ENCODE data around the gene SYS1.
A peak's percentile ranks its signal among the peaks of the same experiment; 100 is the strongest.
"Not testable (repeated sequence)": the region's sequence is repeated elsewhere in the genome, so short reads cannot be mapped to it uniquely, and the experiment has no call there.

SYS1 gene

DNA sequence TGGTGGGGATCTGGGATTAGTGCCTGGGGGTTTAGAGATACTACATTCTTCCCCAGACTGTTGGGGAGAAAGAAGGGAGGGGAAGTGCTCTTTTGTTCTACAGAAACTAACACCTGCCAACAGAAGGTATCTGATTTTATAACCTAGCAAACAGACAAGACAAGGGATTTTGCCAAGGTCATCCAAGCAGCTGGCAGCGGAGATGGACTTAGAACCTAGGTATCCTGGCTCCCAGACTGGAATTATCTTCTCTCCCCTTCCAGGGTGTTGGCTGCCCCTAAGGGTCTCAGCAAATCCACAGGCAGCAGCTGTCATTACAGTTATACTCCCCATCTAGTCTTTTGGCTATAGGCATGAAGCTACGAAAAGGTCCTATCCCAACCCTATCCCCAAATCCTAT lies 23.2 kb upstream of the SYS1 start:
- no peak for DNase-seq (ENCODE audit: low spot score)

DNA sequence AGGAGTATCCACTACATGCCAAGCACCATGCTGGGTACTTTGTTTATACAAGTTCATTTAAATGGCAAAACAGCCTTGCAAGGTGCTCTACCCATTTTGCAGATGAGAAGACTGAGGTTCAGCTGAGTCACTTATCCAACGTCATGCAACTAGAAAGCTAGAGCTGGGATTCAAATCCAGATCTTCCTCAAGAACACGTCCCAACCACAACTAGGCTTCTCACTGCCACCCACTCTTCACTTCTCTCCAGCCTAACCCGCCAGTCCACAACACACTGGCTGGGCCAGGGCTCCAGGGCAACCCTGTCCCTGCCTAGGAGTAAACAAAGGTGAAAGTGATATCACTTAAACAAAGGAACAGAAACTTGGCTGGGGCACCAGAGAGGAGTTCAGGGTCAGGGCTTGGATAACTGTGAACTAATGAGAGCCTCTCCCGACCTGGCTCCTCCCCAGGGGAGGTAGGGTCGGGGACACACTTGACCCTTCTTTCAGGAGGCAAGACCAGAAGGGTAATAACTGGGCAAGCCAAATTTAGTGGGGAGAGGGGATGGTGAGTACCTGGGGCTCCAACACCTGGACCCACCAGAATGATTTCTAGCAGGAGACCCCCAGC lies 22.6 kb upstream of the SYS1 start:
- no peak for DNase-seq (ENCODE audit: low spot score)

DNA sequence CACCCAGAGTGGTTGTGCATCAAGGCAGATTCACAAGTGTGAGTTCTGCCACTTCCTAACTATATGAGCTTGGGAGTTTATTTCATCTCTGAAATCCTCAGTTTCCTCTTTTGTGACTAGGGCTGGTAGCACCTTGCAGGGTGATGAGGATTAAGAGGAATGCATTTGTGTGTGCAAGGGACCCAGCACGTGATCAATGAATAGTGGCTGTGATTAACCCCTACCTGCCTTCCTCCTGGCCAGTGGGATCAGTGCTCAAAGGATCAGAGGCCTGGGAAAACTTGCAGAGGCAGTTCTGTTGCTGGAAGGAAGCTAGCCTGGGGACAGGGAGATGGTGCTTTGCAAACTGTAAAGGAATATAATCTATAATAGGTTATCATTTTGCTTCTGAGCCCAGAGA lies 22.0 kb upstream of the SYS1 start:
- no peak for DNase-seq (ENCODE audit: low spot score)

DNA sequence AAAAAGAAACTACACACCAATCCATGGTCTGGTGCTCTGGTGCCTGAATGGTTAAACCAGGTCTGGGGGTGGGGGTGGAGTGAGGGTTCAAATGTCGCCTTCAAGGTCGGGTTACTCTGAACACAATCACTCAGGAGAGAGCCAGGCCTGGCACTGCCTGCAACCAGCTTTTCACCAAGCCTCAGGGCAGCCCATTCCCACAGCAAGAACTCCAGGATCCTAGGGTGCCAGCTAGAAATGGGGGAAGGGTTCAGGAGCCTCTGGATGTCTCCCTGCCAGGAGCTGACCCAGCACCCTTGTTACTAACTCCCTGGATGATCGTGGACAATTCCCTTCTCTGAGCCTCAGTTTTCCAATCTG lies 21.4 kb upstream of the SYS1 start:
- DNase-seq (ENCODE audit: low spot score), result no peak

DNA sequence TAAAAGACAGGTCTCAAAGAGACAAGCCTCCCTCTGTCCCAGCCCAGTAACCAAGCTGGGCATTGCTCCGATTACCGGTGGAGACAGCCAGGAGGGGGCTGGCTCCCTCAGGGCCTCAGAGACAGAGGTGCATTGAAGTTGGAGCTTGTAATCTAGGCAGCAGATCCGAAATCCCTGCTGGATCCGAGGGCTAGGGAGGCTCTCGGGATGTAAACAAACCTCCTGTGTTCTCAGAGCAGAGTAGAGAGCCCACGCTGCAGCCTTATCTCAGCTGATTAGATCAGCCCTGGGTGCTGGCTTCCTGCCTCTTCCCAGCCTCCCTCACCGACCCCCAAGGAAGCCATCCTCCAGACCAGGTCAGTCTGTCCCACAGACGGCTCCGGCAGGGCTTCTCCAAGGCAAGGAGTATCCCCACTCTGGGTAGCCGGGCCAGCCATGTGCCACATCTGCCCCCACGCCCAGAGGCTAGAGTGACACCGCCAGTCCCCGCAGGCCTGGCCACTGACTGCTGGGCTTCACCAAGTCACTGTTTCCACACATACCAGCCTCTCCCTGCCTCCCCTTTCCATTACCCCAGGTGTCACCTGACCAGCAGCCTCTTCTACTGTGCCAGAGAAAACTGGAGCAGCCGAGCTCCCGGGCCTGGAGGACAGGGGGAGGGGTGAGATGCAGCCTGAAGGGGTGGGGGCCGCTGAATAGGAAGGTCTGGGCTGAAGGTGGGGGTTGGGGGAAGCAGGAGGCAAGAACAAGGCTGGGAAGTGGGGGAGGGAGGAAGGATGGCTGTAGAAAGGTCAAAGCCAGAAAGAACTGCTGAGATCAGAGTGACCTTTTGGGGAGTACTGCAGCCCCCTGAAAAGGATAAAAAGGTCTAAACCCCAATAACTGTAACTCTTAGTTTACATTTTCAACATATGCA lies 20.8 kb upstream of the SYS1 start:
- DNase-seq (ENCODE audit: low spot score), result peak; percentile 66

DNA sequence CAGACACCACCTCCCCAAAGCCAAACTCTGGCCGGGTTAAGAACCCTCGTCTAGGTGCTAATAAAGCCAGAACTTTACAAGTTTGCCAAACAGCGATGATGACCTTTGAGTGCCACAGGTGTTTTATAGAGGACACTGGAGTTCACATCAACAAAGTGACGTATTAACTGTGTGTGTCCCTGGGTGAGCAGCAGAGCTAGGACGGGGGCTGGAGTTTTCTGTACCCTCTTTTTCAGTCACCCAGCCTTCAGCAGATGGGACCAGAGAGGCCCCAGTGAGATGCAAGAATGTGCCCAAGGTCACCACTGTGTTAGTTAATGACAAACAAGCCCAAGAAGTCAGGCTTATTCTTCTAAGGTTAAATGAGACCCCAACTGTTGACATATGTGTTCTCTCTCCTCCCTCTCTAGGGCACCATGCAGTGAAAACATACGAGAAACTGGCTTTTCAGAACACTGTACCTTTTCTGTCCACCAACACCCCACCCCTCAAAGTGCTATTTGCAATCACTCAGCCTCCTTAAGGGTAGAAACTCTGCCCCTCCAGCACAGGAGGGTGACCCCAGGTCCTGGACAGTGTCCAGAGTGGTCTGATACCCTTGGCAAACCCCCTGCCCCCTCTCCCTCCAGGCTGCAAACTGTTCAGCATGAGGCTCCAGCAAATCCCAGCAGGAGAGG lies 20.0 kb upstream of the SYS1 start:
- no peak for DNase-seq (ENCODE audit: low spot score)

DNA sequence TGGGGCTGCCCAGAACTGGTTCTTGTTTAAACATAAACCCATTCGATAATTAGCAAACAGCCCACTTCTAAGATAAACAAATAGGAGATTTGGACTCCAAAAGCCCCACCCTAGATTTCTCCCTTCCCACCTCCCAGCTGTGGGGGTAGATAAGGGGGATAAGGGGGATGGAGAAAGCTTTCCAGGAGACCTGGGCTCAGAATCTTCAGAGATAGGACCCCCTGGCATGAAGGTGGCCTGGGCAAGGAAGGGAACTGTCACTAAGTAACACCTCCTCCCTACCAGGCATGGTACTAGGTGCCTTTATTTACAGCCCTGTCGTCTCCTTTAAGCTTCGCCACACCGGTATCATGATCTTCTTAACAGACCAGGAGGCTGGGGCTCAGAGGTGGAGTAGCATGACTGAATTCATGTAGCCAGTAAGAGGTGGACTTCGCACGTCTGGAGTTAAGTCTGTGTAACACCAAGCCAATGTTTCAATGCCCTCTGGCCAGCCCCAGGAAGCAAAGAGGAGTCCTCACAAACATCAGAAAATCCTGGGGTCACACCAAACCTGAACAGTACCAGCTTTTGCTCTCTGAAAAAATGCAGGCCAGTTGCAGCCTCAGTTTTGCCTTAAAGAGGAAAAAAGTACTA lies 19.3 kb upstream of the SYS1 start:
- DNase-seq (ENCODE audit: low spot score), result no peak

DNA sequence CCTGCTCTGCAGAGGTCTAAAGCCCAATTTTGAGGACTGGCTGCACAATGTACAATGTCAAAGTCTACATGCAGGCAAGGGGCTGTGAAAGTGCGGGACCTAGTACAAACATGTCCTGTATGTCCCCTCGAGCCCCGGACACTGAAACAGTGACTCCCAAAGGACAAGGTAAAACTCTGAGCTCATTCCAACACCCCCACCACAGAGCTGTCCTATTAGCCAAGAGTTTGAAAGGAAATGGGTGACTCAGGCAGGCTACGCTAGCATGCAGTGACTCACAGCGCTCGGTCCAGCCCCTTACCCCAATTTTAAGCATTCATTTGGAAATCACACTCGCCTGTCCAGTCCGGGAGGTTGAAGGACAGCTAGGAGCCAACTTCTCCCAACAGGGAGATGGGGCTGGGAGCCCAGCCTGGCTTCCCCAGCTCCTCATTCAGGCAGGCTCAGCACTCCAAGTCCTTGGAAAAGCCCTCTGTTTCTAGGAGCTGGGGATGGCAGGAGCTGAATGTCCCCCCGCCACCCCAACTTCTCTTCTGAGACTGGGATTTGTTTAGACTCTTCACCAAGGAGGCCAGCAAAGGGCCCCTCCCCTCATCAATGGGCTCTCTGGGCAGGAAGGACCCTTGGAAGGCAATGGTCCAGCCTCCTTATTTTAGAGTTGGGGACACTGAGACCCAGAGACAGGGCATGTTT lies 18.6 kb upstream of the SYS1 start:
- DNase-seq (ENCODE audit: low spot score), result no peak

DNA sequence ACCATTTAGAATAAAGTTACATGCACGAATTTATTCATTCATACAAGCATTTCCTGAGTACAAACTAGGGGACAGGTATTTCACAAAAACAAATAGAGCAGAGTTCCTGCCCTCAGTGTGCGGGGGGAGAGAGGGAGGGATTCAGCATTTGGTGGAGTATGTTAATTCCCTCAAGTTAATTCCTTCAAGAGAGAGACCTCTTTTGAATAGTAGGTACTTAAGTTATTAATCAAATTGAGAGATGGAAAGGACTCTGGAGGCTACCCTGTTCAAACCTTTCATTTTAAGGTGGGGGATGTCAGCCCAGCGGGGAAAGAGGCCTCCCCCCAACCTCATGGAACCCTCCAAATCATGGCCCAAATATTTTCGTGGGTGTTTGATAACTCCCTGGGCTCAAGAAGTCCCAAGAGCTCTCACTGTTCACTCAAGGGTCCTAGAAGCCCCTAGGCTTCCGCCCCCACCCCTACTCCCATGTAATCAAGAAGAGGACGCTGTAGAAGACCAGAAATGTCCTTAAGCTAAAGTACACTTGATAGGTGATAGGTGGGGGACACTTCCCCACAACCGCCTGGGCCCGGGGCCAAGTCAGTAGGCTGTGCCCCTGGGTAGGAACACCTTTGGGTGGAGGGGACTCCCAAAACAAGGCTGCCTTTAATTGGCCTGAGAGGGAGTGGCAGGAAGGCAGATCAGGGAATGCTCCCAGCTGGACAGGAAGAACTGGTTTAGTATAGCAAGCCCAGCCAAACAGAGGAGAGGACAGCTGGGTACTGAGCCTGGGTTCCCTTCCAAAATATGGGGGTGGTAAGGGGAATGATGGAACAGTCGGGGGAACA lies 17.6 kb upstream of the SYS1 start:
- DNase-seq (ENCODE audit: low spot score), result no peak

DNA sequence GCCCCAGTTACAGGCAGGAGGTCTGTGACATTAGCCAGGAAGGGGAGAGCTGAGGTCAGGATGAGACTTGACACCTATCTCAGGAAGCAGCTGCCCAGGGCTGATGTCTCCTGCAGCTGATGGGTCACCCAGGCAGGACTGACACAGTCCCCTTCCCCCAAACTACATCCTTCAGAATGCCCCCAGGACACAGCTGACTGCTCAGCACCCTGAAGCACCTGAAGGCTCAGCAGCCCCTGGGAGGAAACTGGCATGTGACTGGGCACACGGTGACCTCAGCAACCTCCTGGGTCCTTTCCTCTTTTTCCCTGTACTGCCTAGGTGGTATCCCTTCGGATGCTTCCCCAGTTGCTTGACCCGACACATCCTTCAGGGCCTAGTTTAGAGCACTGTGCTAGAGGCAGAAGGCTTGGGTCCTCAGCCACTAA lies 16.7 kb upstream of the SYS1 start:
- no peak for DNase-seq (ENCODE audit: low spot score)

DNA sequence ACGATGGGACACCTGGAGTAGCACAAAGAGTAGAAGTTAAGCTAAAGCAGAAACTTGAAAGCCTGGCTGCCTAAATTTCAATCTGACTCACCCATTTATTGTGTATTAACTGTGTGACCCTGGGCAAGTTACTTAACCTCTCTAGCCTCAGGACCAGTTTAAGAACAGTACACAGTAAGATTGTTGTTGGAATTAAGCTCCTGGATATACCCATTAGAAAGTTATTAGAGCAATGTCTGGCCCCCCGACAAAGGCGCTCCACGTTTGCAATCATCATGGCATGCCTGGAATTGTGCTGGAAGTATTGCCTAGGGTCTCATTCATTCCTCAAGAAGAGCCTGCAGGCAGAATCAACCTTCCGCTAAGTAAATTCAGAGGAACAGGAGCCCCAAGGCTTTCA lies 16.1 kb upstream of the SYS1 start:
- DNase-seq (ENCODE audit: low spot score), result no peak

DNA sequence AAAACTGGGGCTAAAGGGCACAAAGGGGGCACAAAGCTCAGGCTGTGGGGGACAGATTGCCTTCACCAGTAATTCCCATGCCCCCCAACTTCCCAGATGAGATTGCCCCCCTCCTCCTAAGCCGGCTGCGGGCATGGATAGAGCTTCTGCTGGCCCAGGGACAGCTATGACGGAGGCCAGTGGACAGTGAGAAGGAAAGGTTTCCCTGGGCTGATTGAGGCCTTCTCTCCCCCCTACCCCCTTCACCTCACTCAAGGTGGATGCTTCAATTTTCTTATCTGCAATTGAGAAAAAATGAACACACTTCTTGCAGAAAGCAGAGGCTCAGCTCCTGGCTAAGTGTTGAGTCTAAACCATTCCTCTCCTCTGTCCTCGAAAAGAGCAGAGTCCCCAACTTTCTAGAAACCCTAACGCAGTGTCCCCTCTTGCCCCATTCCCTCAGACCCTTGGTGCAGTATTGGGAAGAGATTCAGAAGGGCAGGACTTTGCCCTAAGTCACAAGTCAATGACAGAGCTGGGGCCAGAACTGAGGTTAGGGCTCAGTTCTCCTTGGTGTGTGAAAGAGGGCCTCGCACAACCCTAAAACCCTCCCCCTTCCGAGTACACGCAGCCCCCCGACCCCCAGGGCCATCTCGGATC lies 15.5 kb upstream of the SYS1 start:
- DNase-seq (ENCODE audit: low spot score), result no peak

DNA sequence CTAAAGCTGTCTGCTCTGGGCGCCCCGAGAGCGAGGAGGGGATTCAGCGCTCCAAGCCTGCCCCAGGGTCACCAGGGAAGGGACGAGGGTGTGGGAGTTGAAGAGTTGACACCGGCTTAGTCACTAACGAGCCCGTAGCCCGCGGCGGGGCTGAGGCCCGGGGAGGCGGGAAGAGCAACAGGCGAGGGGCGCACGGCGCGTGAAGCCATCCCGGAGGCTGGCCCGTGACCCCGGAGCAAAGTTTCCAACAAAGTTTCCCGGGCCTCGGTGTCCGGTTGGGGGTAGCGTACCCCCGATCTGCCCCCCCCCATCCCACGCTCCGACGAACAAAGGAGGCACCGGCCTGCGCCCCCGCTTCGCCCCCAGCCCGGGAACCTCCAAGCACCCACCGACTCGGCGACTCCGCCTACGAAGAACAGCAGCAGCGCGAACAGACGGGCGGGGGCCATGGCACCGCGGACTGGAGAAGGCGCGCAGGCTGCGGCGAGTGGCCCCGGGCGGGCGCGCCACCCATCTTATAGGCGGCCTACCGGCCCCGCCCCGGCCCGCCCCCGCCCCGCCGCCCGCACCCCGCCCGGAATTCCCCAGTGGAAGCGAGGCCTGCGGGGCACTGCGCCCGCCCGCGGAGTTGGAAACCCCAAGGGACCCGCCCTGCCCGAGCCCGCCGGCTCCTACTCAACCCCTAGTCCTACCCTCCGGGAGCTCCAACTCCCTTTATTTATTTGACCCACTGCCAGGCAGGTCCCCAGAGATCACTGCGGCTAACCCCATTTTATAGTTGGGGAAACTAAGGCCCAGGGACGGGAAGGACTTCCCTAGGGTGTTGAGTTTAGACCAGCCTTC lies 14.8 kb upstream of the SYS1 start, which contains the start of gene SDC4:
Gene SDC4 (minus strand): TSS at position 489 of the 843 bp plus-strand sequence. CDS start 40 bp downstream, at position 449.
- DNase-seq (ENCODE audit: low spot score), result no peak

DNA sequence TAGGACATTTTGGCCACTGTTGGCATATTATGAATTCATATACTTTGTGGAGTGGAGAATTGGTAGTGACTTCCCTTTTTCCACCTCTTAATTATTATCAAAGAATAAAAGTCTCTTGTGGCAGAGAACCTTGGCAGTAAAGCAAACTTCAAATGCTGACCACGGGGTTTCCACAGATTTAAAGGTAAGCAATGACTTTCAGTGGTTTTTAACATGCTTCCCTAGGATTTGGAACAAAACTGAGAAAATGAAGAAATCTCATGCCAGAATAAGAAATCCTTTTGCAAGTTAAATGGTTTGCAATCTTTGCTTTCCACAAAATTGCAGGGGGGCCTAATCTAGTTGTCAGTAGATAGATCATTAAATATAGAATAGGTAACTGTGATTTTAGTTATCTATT lies 12.7 kb upstream of the SYS1 start:
- no peak for DNase-seq (ENCODE audit: low spot score)

DNA sequence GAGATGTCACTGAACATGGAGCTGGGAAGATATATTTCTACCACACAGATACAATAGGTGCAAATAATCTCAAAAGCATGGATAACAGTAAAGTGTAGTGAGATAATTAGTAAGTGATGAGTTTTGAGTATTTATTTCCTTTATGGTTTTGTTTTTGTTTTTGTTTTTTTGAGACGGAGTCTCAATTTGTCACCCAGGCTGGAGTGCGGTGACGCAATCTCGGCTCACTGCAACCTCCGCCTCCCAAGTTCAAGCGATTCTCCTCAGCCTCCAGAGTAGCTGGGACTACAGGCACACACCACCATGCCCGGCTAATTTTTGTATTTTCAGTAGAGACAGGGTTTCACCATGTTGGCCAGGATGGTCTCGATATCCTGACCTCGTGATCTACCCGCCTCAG lies 12.2 kb upstream of the SYS1 start:
- DNase-seq (ENCODE audit: low spot score), result not testable (repeated sequence)

DNA sequence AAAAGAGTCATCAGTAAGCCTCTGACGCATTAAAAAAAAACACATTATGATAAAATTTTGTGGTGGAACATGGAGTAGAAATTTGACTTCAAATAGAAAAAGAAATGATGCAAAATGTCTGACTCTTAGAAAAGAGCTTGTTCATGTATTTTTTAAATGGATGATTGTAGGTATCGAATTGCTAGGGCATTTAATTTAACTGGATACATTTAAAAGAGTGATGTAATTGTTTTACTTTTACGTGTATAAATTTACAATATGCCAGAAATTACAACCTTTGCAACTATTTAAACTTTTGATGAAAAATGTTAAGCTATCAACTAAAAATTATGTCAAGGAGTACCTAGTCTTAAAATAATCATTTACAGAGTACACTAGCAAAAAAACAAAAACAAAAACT lies 10.2 kb upstream of the SYS1 start:
- DNase-seq (ENCODE audit: low spot score), result no peak

DNA sequence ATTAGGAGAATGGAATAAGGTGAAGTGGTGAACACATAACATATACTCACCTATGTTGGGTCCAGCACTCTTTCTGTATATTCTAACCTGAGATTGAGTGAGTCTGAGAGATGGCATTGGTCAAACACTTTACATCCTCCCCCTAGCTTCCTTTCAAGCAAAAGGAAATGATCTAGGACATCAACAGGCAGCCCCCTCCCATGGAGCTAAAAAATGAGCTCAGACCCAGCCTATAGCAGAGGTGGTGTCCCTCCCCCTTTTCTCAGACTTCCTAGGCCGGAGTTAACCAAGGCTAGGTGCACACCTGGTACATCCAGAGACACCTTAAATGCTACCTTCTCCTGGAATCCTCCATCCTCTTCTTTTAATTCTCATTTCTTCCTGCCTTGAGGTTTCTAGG lies 9.2 kb upstream of the SYS1 start:
- DNase-seq (ENCODE audit: low spot score), result no peak

DNA sequence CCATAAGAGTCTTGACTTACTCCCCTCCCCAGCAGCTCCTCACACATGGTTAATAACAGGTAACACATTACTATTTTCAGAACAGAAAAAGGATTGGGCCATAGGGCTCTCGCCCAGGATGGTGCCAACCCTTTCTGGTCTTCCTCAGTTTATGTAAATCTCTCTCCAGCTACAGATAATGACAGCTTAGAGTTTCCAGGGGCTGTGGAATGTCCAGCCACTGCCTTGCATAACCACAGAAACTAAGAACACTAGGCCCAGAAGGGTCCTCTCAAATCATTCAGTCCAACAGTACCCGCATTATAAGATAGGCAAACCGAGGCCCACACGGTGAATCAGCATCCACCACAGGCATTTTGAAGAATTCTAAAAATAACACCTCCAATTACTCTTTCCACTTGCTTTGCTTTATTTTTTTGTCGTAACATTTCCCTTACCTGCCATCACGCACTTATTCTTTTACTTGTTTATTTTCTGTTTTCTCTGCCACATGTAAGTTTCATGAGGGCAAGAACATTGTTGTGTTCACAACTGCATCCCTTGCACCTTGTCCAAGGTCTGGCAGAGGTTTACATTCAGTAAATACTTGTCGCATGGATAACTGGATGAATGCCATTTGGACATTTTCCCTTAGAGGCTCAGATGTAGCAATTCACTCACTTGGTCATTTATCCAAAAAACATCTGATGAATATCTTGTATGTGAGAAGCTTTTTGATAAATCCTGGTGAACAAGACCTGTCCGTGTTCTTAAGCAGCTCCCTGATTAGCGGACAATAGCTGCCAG lies 8.3 kb upstream of the SYS1 start:
- DNase-seq (ENCODE audit: low spot score), result no peak
